HG02571 (cell line): Measurements from ENCODE around the gene TMEFF1.

ENCODE experiments used
- ATAC-seq: cut with Tn5 transposase; IDR thresholded peaks from one replicate; pipeline ENCODE4 v1.9.1; 2021; ENCODE audit warnings: mild to moderate bottlenecking, moderate library complexity; ENCODE audit not compliant: unreplicated experiment

The TMEFF1 gene

GRCh38 chr9:100598641-100599145 lies 125.7 kb downstream of the TMEFF1 start:
- peak; percentile 71 for ATAC-seq

GRCh38 chr9:100600521-100601079 lies 127.7 kb downstream of the TMEFF1 start:
- ATAC-seq, result no peak

GRCh38 chr9:100601216-100601615 lies 128.3 kb downstream of the TMEFF1 start:
- ATAC-seq, result peak; percentile 50

- ATAC-seq, result no peak
Observed at GRCh38 chr9:100602342-100602801, 129.4 kb downstream of the TMEFF1 start.

- ATAC-seq, result no peak
Observed at GRCh38 chr9:100605405-100605804, 132.5 kb downstream of the TMEFF1 start.

- ATAC-seq, result no peak
Observed at GRCh38 chr9:100619194-100619593, 146.2 kb downstream of the TMEFF1 start.

- no peak for ATAC-seq
Observed at GRCh38 chr9:100619665-100620064, 146.7 kb downstream of the TMEFF1 start.

- no peak for ATAC-seq
Observed at GRCh38 chr9:100623969-100624368, 151.0 kb downstream of the TMEFF1 start.

GRCh38 chr9:100626949-100627348 lies 154.0 kb downstream of the TMEFF1 start:
- no peak for ATAC-seq
